Activated T-cell treated with anti-CD3 and anti-CD28 coated beads for 1 hour (primary cell): ENCODE data around the gene STXBP5.
A peak's percentile ranks its signal among the peaks of the same experiment; 100 is the strongest.

Source experiments
- DNase-seq: peaks from one replicate; pipeline ENCODE4 v3.0.0-alpha.2; 2020; ENCODE audit warnings: low read depth

Gene STXBP5

GRCh38 chr6:147204060-147204785 is at the start of gene STXBP5:
STXBP5 (plus strand) TSS chr6:147204417; CDS start chr6:147204533, 116 bp downstream.
- DNase-seq, result peak; percentile 9

- no peak for DNase-seq
These were observed 49.8 kb upstream of the STXBP5 start for GRCh38 chr6:147154454-147154853.

GRCh38 chr6:147156218-147156617 is 48.0 kb upstream of the STXBP5 start:
- DNase-seq, result no peak

- DNase-seq, result no peak
These were observed 47.3 kb upstream of the STXBP5 start for GRCh38 chr6:147156799-147157382.

- no peak for DNase-seq
These were observed 46.3 kb upstream of the STXBP5 start for GRCh38 chr6:147157930-147158329.

- no peak for DNase-seq
These were observed 45.3 kb upstream of the STXBP5 start for GRCh38 chr6:147158881-147159280.

- no peak for DNase-seq
These were observed 44.5 kb upstream of the STXBP5 start for GRCh38 chr6:147159536-147160374.

GRCh38 chr6:147160593-147160992 is 43.6 kb upstream of the STXBP5 start:
- DNase-seq, result no peak

- DNase-seq, result no peak
These were observed 42.8 kb upstream of the STXBP5 start for GRCh38 chr6:147161253-147161973.

GRCh38 chr6:147161974-147162495 is 42.2 kb upstream of the STXBP5 start:
- no peak for DNase-seq

- no peak for DNase-seq
These were observed 39.5 kb upstream of the STXBP5 start for GRCh38 chr6:147164761-147165160.

GRCh38 chr6:147166360-147166944 is 37.8 kb upstream of the STXBP5 start:
- no peak for DNase-seq

GRCh38 chr6:147166992-147167391 is 37.2 kb upstream of the STXBP5 start:
- DNase-seq, result no peak

GRCh38 chr6:147167576-147168461 is 36.4 kb upstream of the STXBP5 start:
- DNase-seq, result no peak

- no peak for DNase-seq
These were observed 34.7 kb upstream of the STXBP5 start for GRCh38 chr6:147169529-147169928.

GRCh38 chr6:147170269-147170668 is 33.9 kb upstream of the STXBP5 start:
- DNase-seq, result no peak

GRCh38 chr6:147173140-147173539 is 31.1 kb upstream of the STXBP5 start:
- DNase-seq, result no peak

- DNase-seq, result no peak
These were observed 30.4 kb upstream of the STXBP5 start for GRCh38 chr6:147173675-147174308.

GRCh38 chr6:147176795-147177194 is 27.4 kb upstream of the STXBP5 start:
- no peak for DNase-seq

- no peak for DNase-seq
These were observed 26.9 kb upstream of the STXBP5 start for GRCh38 chr6:147177286-147177685.
